OCI-LY1 (cell line): ENCODE data around the gene TBC1D28.
"Not testable (repeated sequence)": the region's sequence is repeated elsewhere in the genome, so short reads cannot be mapped to it uniquely, and the experiment has no call there.

Experiments used
- H2AFZ ChIP-seq: fragments of 200-600 bp; sonication (generic), shearing (Covaris generic); 2 replicates; pipeline ENCODE4 v1.6.0; 2014; ENCODE audit warnings: antibody characterized with exemption, mild to moderate bottlenecking, low read length
- H3F3A ChIP-seq: fragments of 200-600 bp; sonication (generic), shearing (Covaris generic); 2 replicates; pipeline ENCODE4 v1.6.0; 2014; ENCODE audit warnings: mild to moderate bottlenecking, antibody characterized with exemption, low read length, moderate library complexity; ENCODE audit not compliant: insufficient read depth
- H3K27ac ChIP-seq: fragments of 200-600 bp; sonication (generic); 2 replicates; pipeline ENCODE4 v1.5.1; 2014; ENCODE audit warnings: low read length, mixed run types, mild to moderate bottlenecking, low read depth; ENCODE audit not compliant: poor library complexity, severe bottlenecking
- H3K27me3 ChIP-seq: fragments of 200-600 bp; sonication (generic); 2 replicates; pipeline ENCODE4 v1.6.0; 2014; ENCODE audit warnings: antibody characterized with exemption, mild to moderate bottlenecking, low read length, moderate library complexity; ENCODE audit not compliant: insufficient read depth
- H3K36me3 ChIP-seq: fragments of 200-600 bp; sonication (generic); 2 replicates; pipeline ENCODE4 v1.6.1; 2014; ENCODE audit warnings: mild to moderate bottlenecking, antibody characterized with exemption, low read length, moderate library complexity, mixed read lengths; ENCODE audit not compliant: insufficient read depth
- H3K4me1 ChIP-seq: fragments of 200-600 bp; sonication (generic); 2 replicates; pipeline ENCODE4 v1.5.1; 2014; ENCODE audit warnings: mild to moderate bottlenecking, low read length, moderate library complexity; ENCODE audit not compliant: insufficient read depth, severe bottlenecking
- H3K4me2 ChIP-seq: fragments of 200-600 bp; sonication (generic), shearing (Covaris generic); 2 replicates; pipeline ENCODE4 v1.6.1; 2014; ENCODE audit warnings: low read length
- H3K4me3 ChIP-seq: fragments of 200-600 bp; sonication (generic); 2 replicates; pipeline ENCODE4 v1.5.1; 2014; ENCODE audit warnings: low read length, low read depth, mild to moderate bottlenecking, mixed read lengths; ENCODE audit not compliant: poor library complexity, severe bottlenecking
- H3K79me2 ChIP-seq: fragments of 200-600 bp; shearing (Covaris generic); 2 replicates; pipeline ENCODE4 v1.6.1; 2016; ENCODE audit warnings: mixed run types, low read length, mixed read lengths; ENCODE audit not compliant: insufficient read depth
- H3K9ac ChIP-seq: fragments of 200-600 bp; sonication (generic), shearing (Covaris generic); 2 replicates; pipeline ENCODE4 v1.6.1; 2014; ENCODE audit warnings: mild to moderate bottlenecking, low read length, mixed read lengths
- H3K9me2 ChIP-seq: fragments of 200-600 bp; sonication (generic), shearing (Covaris generic); 2 replicates; pipeline ENCODE4 v1.6.1; 2014; ENCODE audit warnings: low read depth, mild to moderate bottlenecking, low read length, mixed read lengths
- H3K9me3 ChIP-seq: fragments of 200-600 bp; shearing (Covaris generic); 2 replicates; pipeline ENCODE4 v1.6.1; 2014; ENCODE audit warnings: low read length, mixed read lengths
- H4K20me1 ChIP-seq: fragments of 200-600 bp; sonication (generic), shearing (Covaris generic); 2 replicates; pipeline ENCODE4 v1.6.0; 2016; ENCODE audit warnings: mild to moderate bottlenecking, low read length; ENCODE audit not compliant: insufficient read depth

The TBC1D28 gene

DNA sequence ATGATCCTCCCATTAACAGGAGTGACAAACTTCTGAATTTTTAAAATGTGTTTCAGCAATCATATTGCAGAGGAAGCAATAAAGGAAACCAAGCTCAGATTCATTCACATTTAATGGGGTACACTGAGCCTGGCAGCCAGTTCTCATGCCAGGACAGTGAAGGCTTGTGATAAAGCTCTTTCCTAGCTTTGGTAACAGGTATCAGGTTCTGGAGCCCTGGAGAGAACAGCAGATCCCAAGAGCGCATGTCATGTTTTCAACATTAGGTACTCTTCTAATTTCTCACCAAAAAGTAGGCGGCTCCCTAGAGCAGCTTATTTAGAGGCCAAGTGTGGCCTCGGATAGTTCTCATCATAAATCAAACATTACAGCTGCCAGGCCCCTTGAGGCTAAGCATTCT lies 23.3 kb upstream of the TBC1D28 start:
- H3K79me2 ChIP-seq, H3K4me2 ChIP-seq, H2AFZ ChIP-seq, H3K36me3 ChIP-seq, H3K9me3 ChIP-seq, H3K9me2 ChIP-seq, H4K20me1 ChIP-seq, H3K27ac ChIP-seq, H3K9ac ChIP-seq, H3K4me1 ChIP-seq, H3K27me3 ChIP-seq, H3K4me3 ChIP-seq, H3F3A ChIP-seq: not testable (repeated sequence)

DNA sequence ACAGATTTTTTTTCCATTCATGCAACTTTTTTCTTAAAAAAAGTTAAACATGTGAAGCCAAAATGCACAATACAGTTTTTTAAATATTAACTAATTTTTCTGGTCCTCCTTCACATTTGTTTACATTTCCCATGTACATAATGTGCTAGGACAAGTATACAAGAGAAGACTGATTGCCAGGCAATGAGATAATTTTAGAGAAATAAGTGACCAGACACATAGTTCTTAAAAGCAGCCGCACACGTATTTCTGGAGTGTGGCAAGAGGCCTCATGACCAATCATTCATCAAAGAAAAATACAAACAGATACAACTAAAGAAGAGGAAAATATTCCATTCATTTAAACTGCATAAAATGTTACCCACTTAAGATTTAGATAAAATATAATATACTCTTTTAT lies 22.1 kb upstream of the TBC1D28 start:
- H3K9me3 ChIP-seq, H3F3A ChIP-seq: not testable (repeated sequence)

DNA sequence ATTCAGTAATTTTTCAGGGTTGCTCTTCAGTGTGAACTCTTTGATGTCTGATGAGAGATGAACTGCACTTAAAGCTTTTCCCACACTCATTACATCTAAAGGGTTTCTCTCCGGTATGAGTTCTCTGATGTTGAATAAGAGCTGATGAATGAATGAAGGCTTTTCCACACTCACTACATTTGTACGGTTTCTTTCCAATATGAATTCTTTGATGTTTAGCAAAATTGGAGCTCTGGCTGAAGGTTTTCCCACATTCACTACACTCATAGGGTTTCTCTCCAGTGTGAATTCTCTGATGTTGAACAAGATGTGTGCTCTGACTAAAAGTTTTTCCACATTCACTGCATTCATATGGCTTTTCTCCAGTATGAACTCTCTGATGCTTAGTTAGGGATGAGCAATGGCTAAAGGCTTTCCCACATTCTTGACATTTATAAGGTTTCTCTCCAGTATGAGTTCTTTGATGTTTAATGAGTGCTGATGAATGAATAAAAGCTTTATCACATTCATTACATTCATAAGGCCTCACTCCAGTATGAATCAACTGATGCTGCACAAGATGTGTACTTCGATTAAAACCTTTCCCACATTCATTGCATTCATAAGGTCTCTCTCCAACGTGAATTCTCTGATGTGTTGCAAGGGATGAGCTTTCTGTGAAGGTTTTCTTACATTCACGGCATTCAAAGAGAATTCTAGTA lies 17.9 kb upstream of the TBC1D28 start:
- H4K20me1 ChIP-seq, H3K4me3 ChIP-seq, H3K36me3 ChIP-seq, H3K9ac ChIP-seq, H3F3A ChIP-seq, H3K4me2 ChIP-seq, H2AFZ ChIP-seq, H3K27me3 ChIP-seq, H3K27ac ChIP-seq, H3K9me2 ChIP-seq, H3K79me2 ChIP-seq, H3K4me1 ChIP-seq, H3K9me3 ChIP-seq: not testable (repeated sequence)

More for the DNA sequence above, 22.1 kb upstream of the TBC1D28 start:
- H3K4me2 ChIP-seq, H3K4me1 ChIP-seq, H3K4me3 ChIP-seq, H3K79me2 ChIP-seq, H3K27ac ChIP-seq, H3K36me3 ChIP-seq, H3K9ac ChIP-seq, H4K20me1 ChIP-seq, H2AFZ ChIP-seq, H3K27me3 ChIP-seq, H3K9me2 ChIP-seq: not testable (repeated sequence)

DNA sequence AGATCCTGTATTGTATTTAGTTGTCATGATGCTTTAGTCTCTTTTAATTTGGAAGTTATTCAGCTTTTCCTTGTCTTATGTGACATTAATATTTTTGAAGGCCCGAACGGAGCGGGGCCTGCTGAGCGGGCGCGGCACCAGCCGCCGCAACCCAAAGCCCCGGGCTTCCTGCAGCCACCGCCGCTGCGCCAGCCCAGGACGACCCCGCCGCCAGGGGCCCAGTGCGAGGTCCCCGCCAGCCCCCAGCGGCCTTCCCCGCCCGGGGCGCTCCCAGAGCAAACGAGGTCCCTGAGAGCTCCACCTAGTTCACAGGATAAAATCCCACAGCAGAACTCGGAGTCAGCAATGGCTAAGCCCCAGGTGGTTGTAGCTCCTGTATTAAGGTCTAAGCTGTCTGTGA lies 5.9 kb upstream of the TBC1D28 start:
- H3K9me3 ChIP-seq, H3K27ac ChIP-seq, H3K79me2 ChIP-seq, H3K4me3 ChIP-seq, H3K4me1 ChIP-seq, H3K4me2 ChIP-seq, H4K20me1 ChIP-seq, H3K27me3 ChIP-seq, H3K9me2 ChIP-seq, H2AFZ ChIP-seq, H3F3A ChIP-seq, H3K9ac ChIP-seq, H3K36me3 ChIP-seq: not testable (repeated sequence)

DNA sequence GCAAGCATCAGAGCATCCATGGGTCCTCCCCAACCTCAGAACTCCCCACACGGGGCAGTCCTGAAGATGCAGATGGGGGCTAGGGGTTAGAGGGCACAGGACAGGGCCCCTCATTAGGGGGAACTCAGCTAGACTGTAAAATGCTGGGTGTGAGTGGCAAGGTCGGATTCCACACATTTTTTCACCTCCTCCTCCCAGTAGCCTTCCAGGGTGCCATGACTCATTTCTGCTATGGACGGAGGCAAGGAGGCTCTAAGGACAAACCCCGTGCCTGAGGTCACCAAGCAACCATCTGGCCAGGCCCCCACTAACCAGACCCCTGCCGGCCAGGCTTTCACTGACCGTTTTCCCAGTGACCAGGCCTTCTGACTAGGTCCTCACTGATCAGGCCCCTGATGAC lies 1.1 kb downstream of the TBC1D28 start:
- not testable (repeated sequence) for H3K27me3 ChIP-seq, H3K36me3 ChIP-seq, H3F3A ChIP-seq, H3K27ac ChIP-seq, H4K20me1 ChIP-seq, H3K4me3 ChIP-seq, H3K9me2 ChIP-seq, H3K4me1 ChIP-seq, H3K79me2 ChIP-seq, H3K9me3 ChIP-seq, H3K9ac ChIP-seq, H2AFZ ChIP-seq, H3K4me2 ChIP-seq

DNA sequence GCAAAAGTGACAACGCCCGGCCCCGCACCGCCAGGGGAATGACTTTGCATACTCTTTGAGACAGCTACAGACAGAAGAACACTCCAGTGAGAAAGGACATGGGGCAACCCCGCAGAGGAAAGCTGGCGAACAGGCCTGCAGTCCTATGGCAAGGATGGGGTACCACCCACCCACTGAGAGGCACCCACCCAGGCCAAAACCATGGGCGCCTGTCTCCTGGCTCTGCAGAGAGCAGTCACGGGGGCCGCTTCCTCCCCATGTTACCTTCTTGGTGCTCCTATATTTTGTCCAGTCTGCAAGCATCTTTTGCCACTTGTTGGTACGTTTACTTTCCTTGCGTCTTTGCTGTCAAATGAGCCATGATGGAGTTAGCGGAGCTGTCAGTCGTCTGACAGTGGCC lies 5.8 kb downstream of the TBC1D28 start:
- H3K9me2 ChIP-seq, H3K9me3 ChIP-seq, H3K4me1 ChIP-seq, H3K79me2 ChIP-seq, H2AFZ ChIP-seq, H3F3A ChIP-seq, H3K4me2 ChIP-seq, H3K4me3 ChIP-seq, H3K36me3 ChIP-seq, H3K27ac ChIP-seq, H3K9ac ChIP-seq, H4K20me1 ChIP-seq, H3K27me3 ChIP-seq: not testable (repeated sequence)

DNA sequence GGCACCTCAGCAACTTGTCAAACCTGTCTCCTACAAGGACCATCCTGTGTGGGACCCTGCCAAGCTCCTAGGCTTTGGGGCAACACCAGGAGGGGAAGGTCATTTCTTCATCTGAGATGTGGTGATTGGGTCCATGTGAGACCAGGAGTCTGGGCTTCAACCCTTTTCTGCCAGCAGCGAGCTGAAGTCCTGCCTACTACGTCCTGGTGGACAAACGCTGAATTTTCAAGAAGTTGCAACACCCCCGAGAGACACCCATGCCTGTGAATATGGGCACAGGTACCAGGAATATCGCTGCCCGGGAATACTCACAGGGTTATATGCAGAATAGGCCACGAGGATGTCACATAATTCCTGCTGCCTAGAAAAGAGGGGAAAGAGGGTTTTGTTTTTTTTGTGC lies 8.0 kb downstream of the TBC1D28 start:
- H3K4me3 ChIP-seq, H3K9me2 ChIP-seq, H3K9ac ChIP-seq, H2AFZ ChIP-seq, H3K4me2 ChIP-seq, H3K27ac ChIP-seq, H3F3A ChIP-seq, H3K9me3 ChIP-seq, H3K4me1 ChIP-seq, H4K20me1 ChIP-seq, H3K36me3 ChIP-seq, H3K79me2 ChIP-seq, H3K27me3 ChIP-seq: not testable (repeated sequence)

DNA sequence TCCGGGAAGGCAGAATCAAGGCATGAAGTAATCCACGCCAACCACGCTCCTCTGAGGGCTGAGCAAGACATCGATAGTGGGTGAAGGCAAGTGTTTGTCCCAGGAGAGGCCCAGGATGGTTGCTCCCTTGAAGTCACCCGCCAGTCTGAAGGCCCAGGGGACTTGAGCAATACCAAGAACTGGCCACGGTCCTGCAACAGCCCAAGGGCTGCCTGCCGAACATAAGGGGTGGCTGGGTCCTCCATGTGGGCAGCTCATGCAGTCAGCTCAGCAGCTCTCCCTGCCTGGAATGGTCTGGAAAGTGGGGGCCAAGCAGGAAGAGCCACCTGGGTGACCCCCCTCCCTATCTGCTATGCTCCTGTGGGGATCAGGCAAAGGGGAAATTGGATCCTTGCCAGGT lies 8.4 kb downstream of the TBC1D28 start:
- not testable (repeated sequence) for H3K36me3 ChIP-seq, H3K27me3 ChIP-seq, H3K9me2 ChIP-seq, H3K9ac ChIP-seq, H3K4me3 ChIP-seq, H3F3A ChIP-seq, H2AFZ ChIP-seq, H4K20me1 ChIP-seq, H3K27ac ChIP-seq, H3K4me2 ChIP-seq, H3K4me1 ChIP-seq, H3K9me3 ChIP-seq, H3K79me2 ChIP-seq
